ENCODE measurements around the gene UBE2U.

- TF ChIP-seq CTCF (IDR thresholded peaks at IDR 0.05; ENCODE audit: insufficient read depth, low read length, poor library complexity, severe bottlenecking) (peak; percentile 67), EZH2phosphoT487 (conservative IDR thresholded peaks at IDR 0.05; ENCODE audit: low read length) (no peak)
Observed at GRCh38 chr1:64246294-64246917, 43.0 kb downstream of the UBE2U start.
